B cell (primary cell): Measurements from ENCODE around the gene MAP2K5.

Experiments used
- EZH2 ChIP-seq: IDR thresholded peaks from 2 replicates; pipeline ENCODE4 v1.6.1; 2012; ENCODE audit warnings: borderline replicate concordance, low read depth, mild to moderate bottlenecking, moderate library complexity, low read length; ENCODE audit not compliant: insufficient read depth, poor library complexity, severe bottlenecking
- TF ChIP-seq, protein P1 (sequence below): fragments of 200-600 bp; IDR thresholded peaks from one replicate; pipeline ENCODE4 v1.8.0; 2022; ENCODE audit warnings: antibody characterized with exemption, mild to moderate bottlenecking

GRCh38 chr15:67803996-67804843 is 261.7 kb downstream of the MAP2K5 start:
- TF ChIP-seq, protein P1, sequence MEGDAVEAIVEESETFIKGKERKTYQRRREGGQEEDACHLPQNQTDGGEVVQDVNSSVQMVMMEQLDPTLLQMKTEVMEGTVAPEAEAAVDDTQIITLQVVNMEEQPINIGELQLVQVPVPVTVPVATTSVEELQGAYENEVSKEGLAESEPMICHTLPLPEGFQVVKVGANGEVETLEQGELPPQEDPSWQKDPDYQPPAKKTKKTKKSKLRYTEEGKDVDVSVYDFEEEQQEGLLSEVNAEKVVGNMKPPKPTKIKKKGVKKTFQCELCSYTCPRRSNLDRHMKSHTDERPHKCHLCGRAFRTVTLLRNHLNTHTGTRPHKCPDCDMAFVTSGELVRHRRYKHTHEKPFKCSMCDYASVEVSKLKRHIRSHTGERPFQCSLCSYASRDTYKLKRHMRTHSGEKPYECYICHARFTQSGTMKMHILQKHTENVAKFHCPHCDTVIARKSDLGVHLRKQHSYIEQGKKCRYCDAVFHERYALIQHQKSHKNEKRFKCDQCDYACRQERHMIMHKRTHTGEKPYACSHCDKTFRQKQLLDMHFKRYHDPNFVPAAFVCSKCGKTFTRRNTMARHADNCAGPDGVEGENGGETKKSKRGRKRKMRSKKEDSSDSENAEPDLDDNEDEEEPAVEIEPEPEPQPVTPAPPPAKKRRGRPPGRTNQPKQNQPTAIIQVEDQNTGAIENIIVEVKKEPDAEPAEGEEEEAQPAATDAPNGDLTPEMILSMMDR: no peak
- TF ChIP-seq EZH2: no peak
